Measurements from ENCODE around the gene ATP9A. TPM values are rescaled to one million over a fixed set of nuclear protein-coding genes. Genes with fewer than 3 reads are reported as not detected.
A peak's percentile ranks its signal among the peaks of the same experiment; 100 is the strongest.

ATP9A gene
- total and polyA plus RNA-seq, 2 donors from 2014 or later, result 7.1 to 40.2 TPM

DNA sequence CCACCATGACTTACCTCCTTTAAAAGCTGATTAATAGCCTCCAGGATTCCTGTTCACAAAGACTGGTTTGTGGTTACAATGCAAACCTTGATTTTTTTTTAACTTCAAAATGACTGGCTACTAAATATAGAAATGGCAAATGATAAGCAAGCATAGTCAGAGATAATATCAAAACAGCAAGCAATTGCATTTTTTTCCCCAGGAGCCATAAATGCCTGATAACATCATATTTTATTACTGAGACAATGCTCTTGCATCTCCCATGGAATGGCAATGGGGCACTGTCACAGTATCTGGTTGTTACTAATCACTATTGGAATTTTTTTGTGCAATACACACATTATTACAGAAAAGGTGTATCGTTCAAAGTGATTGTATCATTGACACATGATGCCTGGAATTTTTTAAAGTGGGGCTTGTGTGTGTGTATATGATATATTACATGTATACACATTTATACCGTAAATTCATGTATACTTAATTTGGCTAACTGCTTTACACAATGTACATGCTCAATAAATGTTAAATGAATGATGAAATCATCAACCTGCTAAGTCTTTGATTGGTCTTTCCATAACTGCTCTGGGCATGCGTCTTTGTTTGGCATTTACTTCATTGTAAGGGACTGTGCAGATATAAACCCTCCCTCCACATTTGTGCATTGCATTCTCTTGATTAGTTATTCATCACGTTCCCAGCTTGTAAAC, 35.1 kb upstream of the ATP9A start:
- TF ChIP-seq, protein P1, sequence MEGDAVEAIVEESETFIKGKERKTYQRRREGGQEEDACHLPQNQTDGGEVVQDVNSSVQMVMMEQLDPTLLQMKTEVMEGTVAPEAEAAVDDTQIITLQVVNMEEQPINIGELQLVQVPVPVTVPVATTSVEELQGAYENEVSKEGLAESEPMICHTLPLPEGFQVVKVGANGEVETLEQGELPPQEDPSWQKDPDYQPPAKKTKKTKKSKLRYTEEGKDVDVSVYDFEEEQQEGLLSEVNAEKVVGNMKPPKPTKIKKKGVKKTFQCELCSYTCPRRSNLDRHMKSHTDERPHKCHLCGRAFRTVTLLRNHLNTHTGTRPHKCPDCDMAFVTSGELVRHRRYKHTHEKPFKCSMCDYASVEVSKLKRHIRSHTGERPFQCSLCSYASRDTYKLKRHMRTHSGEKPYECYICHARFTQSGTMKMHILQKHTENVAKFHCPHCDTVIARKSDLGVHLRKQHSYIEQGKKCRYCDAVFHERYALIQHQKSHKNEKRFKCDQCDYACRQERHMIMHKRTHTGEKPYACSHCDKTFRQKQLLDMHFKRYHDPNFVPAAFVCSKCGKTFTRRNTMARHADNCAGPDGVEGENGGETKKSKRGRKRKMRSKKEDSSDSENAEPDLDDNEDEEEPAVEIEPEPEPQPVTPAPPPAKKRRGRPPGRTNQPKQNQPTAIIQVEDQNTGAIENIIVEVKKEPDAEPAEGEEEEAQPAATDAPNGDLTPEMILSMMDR (IDR thresholded peaks at IDR 0.05; ENCODE audit: borderline replicate concordance, extremely low read depth, insufficient read depth), result no peak
- Histone ChIP-seq H3K9ac (ENCODE audit: low read length in 3 of 3) (no peak overlapping the region), H3K9me3 (ENCODE audit: control insufficient read depth in 2 of 3, insufficient read depth in 1 of 3, low read length in 3 of 3) (no peaks in the 10 kb centered on the region), H3K4me1 (ENCODE audit: control insufficient read depth in 2 of 3, insufficient read depth in 2 of 3, low read depth in 1 of 3, low read length in 3 of 3) (peaks cover 0 to 3% (median 3%) of the 10 kb centered on the region in 3 donors), H3K27ac (ENCODE audit: low read depth in 2 of 2, low read length in 2 of 2) (no peak overlapping the region), H3K27me3 (ENCODE audit: control insufficient read depth, insufficient read depth, low read length) (peaks cover 2% of the 10 kb centered on the region), H3K36me3 (ENCODE audit: control insufficient read depth in 2 of 3, insufficient read depth in 3 of 3, low read length in 3 of 3) (no peaks in the 10 kb centered on the region), H3K4me3 (ENCODE audit: low read length in 3 of 3) (no peak overlapping the region)
- FAIRE-seq, result no peak
- DNase-seq, result no peak
- intact Hi-C loops (cut with DNase I), result loop anchor here (10.0 kb wide), 1 partner anchor 158 kb away; no protein-coding TSS in a partner anchor

DNA sequence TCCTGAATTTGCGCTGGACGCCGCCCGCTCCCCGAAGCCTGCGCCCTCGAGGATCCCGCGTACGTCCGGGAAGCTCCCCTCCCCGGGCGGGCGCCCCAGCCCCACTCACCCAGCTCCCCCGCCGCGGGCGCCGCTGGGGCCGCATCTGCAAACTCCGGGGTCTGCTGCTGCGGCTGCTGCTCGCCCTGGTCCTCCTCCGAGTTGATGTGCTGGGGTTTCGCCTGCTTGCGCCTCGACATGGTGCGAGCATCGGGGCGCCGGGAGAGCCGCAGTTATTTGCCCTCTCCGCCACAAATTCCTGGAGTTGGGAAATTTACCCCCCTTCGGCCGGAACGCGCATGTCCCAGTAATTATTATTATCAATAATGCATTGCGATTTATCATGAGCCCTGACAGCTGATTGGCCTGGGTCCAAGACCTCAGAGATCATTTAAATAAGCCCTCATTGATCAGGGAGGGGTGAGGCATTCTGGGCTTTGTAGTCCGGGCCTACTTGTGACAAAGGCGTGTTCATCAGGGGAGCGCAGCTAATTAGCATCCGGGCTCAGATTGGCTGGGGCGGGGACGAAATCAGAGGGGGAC, 34.1 kb upstream of the ATP9A start, which contains the start of gene SALL4:
Gene SALL4 (minus strand): TSS at position 352 of the 582 bp plus-strand sequence. CDS start 113 bp downstream, at position 239.
- Histone ChIP-seq H3K9ac (ENCODE audit: low read length in 3 of 3) (peak within 1 kb of the TSS in 1 of 3 donors; percentile 23), H3K36me3 (ENCODE audit: control insufficient read depth in 2 of 3, insufficient read depth in 3 of 3, low read length in 3 of 3) (no peaks in the 10 kb centered on the region), H3K4me1 (ENCODE audit: control insufficient read depth in 2 of 3, insufficient read depth in 2 of 3, low read depth in 1 of 3, low read length in 3 of 3) (peaks cover 0 to 3% (median 3%) of the 10 kb centered on the region in 3 donors), H3K27ac (ENCODE audit: low read depth in 2 of 2, low read length in 2 of 2) (no peak within 1 kb of the TSS), H3K27me3 (ENCODE audit: control insufficient read depth, insufficient read depth, low read length) (peaks cover 2% of the 10 kb centered on the region), H3K9me3 (ENCODE audit: control insufficient read depth in 2 of 3, insufficient read depth in 1 of 3, low read length in 3 of 3) (no peaks in the 10 kb centered on the region), H3K4me3 (ENCODE audit: low read length in 3 of 3) (peak within 1 kb of the TSS in 2 of 3 donors; percentile 42 to 44)
- intact Hi-C loops (cut with DNase I), result loop anchor here (10.0 kb wide), 1 partner anchor 157 kb away; no protein-coding TSS in a partner anchor
- peak in 4 of 5 donors; percentile 49 to 73 (median 66) for DNase-seq
- TF ChIP-seq, protein P1 (IDR thresholded peaks at IDR 0.05; ENCODE audit: borderline replicate concordance, extremely low read depth, insufficient read depth), result no peak
- no peak for FAIRE-seq

DNA sequence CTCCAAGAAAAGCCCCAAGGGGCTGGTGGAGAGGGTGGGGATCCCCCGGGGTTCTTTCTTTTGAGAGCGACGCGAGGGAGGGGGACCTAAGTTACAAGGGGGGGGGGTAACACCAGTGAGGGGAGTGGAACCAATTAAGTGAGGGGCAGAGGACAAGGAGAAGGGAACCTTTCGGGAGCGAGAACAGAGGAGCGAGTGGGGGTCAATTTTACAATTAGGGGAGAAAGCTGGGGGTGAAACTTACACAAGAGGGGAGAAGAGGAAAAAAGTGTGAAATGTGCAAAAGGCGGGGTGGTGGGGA, 33.6 kb upstream of the ATP9A start:
- DNase-seq (peak in 1 of 5 donors; percentile 70), FAIRE-seq (no peak)
- H3K27me3 ChIP-seq (ENCODE audit: control insufficient read depth, insufficient read depth, low read length), result peaks cover 2% of the 10 kb centered on the region
- TF ChIP-seq, protein P1 (IDR thresholded peaks at IDR 0.05; ENCODE audit: borderline replicate concordance, extremely low read depth, insufficient read depth), result no peak
- intact Hi-C loops (cut with DNase I), result loop anchor here (10.0 kb wide), 1 partner anchor 157 kb away; no protein-coding TSS in a partner anchor
- peak overlapping the region in 1 of 3 donors; percentile 23 for H3K9ac ChIP-seq (ENCODE audit: low read length in 3 of 3)
- no peaks in the 10 kb centered on the region for H3K36me3 ChIP-seq (ENCODE audit: control insufficient read depth in 2 of 3, insufficient read depth in 3 of 3, low read length in 3 of 3)
- H3K27ac ChIP-seq (ENCODE audit: low read depth in 2 of 2, low read length in 2 of 2), result no peak overlapping the region
- H3K4me3 ChIP-seq (ENCODE audit: low read length in 3 of 3), result peak overlapping the region in 1 of 3 donors; percentile 42
- H3K9me3 ChIP-seq (ENCODE audit: control insufficient read depth in 2 of 3, insufficient read depth in 1 of 3, low read length in 3 of 3), result no peaks in the 10 kb centered on the region
- peaks cover 0 to 3% (median 3%) of the 10 kb centered on the region in 3 donors for H3K4me1 ChIP-seq (ENCODE audit: control insufficient read depth in 2 of 3, insufficient read depth in 2 of 3, low read depth in 1 of 3, low read length in 3 of 3)

Measured in kidney (tissue), 14 donors.